KMS-11 (cell line): Measurements from ENCODE around the gene ADCY3.

Experiments used
- H2AFZ ChIP-seq: fragments of 200-600 bp; sonication (generic); 2 replicates; pipeline ENCODE4 v1.6.1; 2016; ENCODE audit warnings: antibody characterized with exemption, mixed run types, low read depth
- H3K27ac ChIP-seq: fragments of 200-600 bp; sonication (generic); 2 replicates; pipeline ENCODE4 v1.6.1; 2016; ENCODE audit warnings: mild to moderate bottlenecking, mixed run types
- H3K27me3 ChIP-seq: fragments of 200-600 bp; sonication (generic); 2 replicates; pipeline ENCODE4 v1.6.1; 2017; ENCODE audit warnings: mild to moderate bottlenecking, low read depth, mixed run types, moderate library complexity; ENCODE audit not compliant: insufficient read depth
- H3K36me3 ChIP-seq: fragments of 200-600 bp; sonication (generic); 2 replicates; pipeline ENCODE4 v1.6.1; 2017; ENCODE audit warnings: mild to moderate bottlenecking, mixed run types; ENCODE audit not compliant: insufficient read depth
- H3K4me1 ChIP-seq: fragments of 200-600 bp; sonication (generic); 2 replicates; pipeline ENCODE4 v1.6.1; 2016; ENCODE audit warnings: mild to moderate bottlenecking, low read depth, mixed run types; ENCODE audit not compliant: poor library complexity, severe bottlenecking
- H3K4me2 ChIP-seq: fragments of 200-600 bp; sonication (generic); 2 replicates; pipeline ENCODE4 v1.7.0; 2016; ENCODE audit warnings: mild to moderate bottlenecking, mixed run types
- H3K4me3 ChIP-seq: fragments of 200-600 bp; sonication (generic); IDR thresholded peaks from 2 replicates; pipeline ENCODE4 v1.6.1; 2017; ENCODE audit warnings: low read depth, low read length, mixed read lengths; ENCODE audit not compliant: insufficient read depth
- H3K79me2 ChIP-seq: fragments of 200-600 bp; sonication (generic); 2 replicates; pipeline ENCODE4 v1.6.1; 2016; ENCODE audit warnings: low read depth, mixed run types; ENCODE audit not compliant: insufficient read depth
- H3K9ac ChIP-seq: fragments of 200-600 bp; sonication (generic); 2 replicates; pipeline ENCODE4 v1.6.1; 2016; ENCODE audit warnings: mild to moderate bottlenecking, mixed run types
- H4K20me1 ChIP-seq: fragments of 200-600 bp; sonication (generic); 2 replicates; pipeline ENCODE4 v1.6.1; 2016; ENCODE audit warnings: mild to moderate bottlenecking, mixed run types; ENCODE audit not compliant: insufficient read depth
- CTCF ChIP-seq: fragments of 200-600 bp; sonication (generic); conservative IDR thresholded peaks from 2 replicates; pipeline ENCODE4 v1.6.1; 2017; ENCODE audit warnings: low read depth, mild to moderate bottlenecking, antibody characterized with exemption, low read length, moderate library complexity, mixed read lengths

Gene ADCY3

GRCh38 chr2:24819442-24820174, 100.4 kb downstream of the ADCY3 start:
- Histone ChIP-seq H3K79me2 (no peaks in the 10 kb centered on the region; the same call in 1 of the 2 replicates), H3K36me3 (no peaks in the 10 kb centered on the region; the same call in 1 of the 2 replicates), H3K4me3 (no peak overlapping the region), H3K4me2 (no peak overlapping the region), H4K20me1 (no peaks in the 10 kb centered on the region), H3K27me3 (no peaks in the 10 kb centered on the region), H2AFZ (no peak overlapping the region), H3K4me1 (peaks cover 31% of the 10 kb centered on the region), H3K27ac (no peak overlapping the region), H3K9ac (no peak overlapping the region)
- no peak for TF ChIP-seq CTCF

- no peak overlapping the region for H3K4me3 ChIP-seq
- no peak overlapping the region for H3K9ac ChIP-seq
- TF ChIP-seq CTCF: no peak
- H3K27ac ChIP-seq: peak overlapping the region; percentile 4; the same call in 1 of the 2 replicates
- no peaks in the 10 kb centered on the region for H4K20me1 ChIP-seq
- H3K4me1 ChIP-seq: peaks cover 31% of the 10 kb centered on the region
- no peak overlapping the region for H3K4me2 ChIP-seq
- no peaks in the 10 kb centered on the region; the same call in 1 of the 2 replicates for H3K79me2 ChIP-seq
- H3K36me3 ChIP-seq: no peaks in the 10 kb centered on the region; the same call in 1 of the 2 replicates
- H3K27me3 ChIP-seq: no peaks in the 10 kb centered on the region
- no peak overlapping the region for H2AFZ ChIP-seq
Observed at GRCh38 chr2:24818721-24819167, 101.3 kb downstream of the ADCY3 start.

GRCh38 chr2:24816884-24817283, 103.2 kb downstream of the ADCY3 start:
- no peak for TF ChIP-seq CTCF
- no peak overlapping the region for H3K27ac ChIP-seq
- H3K36me3 ChIP-seq: no peaks in the 10 kb centered on the region; the same call in 1 of the 2 replicates

GRCh38 chr2:24816404-24816803, 103.6 kb downstream of the ADCY3 start:
- peaks cover 11% of the 10 kb centered on the region for H3K4me1 ChIP-seq
- no peak overlapping the region for H3K4me3 ChIP-seq
- H4K20me1 ChIP-seq: no peaks in the 10 kb centered on the region
- H3K27ac ChIP-seq: no peak overlapping the region
- H3K79me2 ChIP-seq: peaks cover 21% of the 10 kb centered on the region; the same call in 1 of the 2 replicates
- H3K4me2 ChIP-seq: no peak overlapping the region
- no peak overlapping the region for H2AFZ ChIP-seq
- no peaks in the 10 kb centered on the region; the same call in 1 of the 2 replicates for H3K36me3 ChIP-seq
- no peaks in the 10 kb centered on the region for H3K27me3 ChIP-seq
- TF ChIP-seq CTCF: no peak
- no peak overlapping the region for H3K9ac ChIP-seq

More at GRCh38 chr2:24816884-24817283, 103.2 kb downstream of the ADCY3 start:
- Histone ChIP-seq H3K27me3 (no peaks in the 10 kb centered on the region), H2AFZ (no peak overlapping the region), H3K4me3 (no peak overlapping the region), H3K4me2 (no peak overlapping the region), H3K79me2 (peaks cover 16% of the 10 kb centered on the region; the same call in 1 of the 2 replicates), H3K4me1 (peaks cover 16% of the 10 kb centered on the region), H3K9ac (no peak overlapping the region), H4K20me1 (no peaks in the 10 kb centered on the region)
